ENCODE data around the gene SNORC.

Gene SNORC

GRCh38 chr2:232859385-232859916, 10.6 kb upstream of the SNORC start:
- 0 out of 2 replicates have a peak, but pooled peaks cover 4% of the 10 kb centered on the region for H3K36me3 ChIP-seq (ENCODE audit: low read length)
- H3K27ac ChIP-seq (ENCODE audit: low read depth, low read length) = no peak overlapping the region
- H3K4me2 ChIP-seq (ENCODE audit: low read depth, low read length, poor library complexity, severe bottlenecking) = no peak overlapping the region
- TF ChIP-seq CTCF (IDR thresholded peaks at IDR 0.05; ENCODE audit: insufficient read depth, low read length, poor library complexity, severe bottlenecking) = no peak
- no peaks in the 10 kb centered on the region for H3K79me2 ChIP-seq (ENCODE audit: insufficient read depth, low read length)
- H3K9me3 ChIP-seq (ENCODE audit: insufficient read depth, low read length) = no peaks in the 10 kb centered on the region
- H3K9me2 ChIP-seq (replicated peaks; ENCODE audit: insufficient read depth, low read length) = no peaks in the 10 kb centered on the region
- H3F3A ChIP-seq (ENCODE audit: insufficient read depth) = no peaks in the 10 kb centered on the region
- H3K4me3 ChIP-seq (ENCODE audit: insufficient read depth, low read length, poor library complexity, severe bottlenecking) = no peak overlapping the region
- H3K9ac ChIP-seq (ENCODE audit: low read length) = no peak overlapping the region
- H3K27me3 ChIP-seq (ENCODE audit: low read length) = no peaks in the 10 kb centered on the region
- H4K20me1 ChIP-seq (ENCODE audit: low read depth, low read length) = no peaks in the 10 kb centered on the region
- no peak overlapping the region for H2AFZ ChIP-seq (ENCODE audit: low read depth, low read length, severe bottlenecking)

GRCh38 chr2:232860593-232861241, 9.3 kb upstream of the SNORC start:
- Histone ChIP-seq H3K9me3 (ENCODE audit: insufficient read depth, low read length) (no peaks in the 10 kb centered on the region), H3K4me2 (ENCODE audit: low read depth, low read length, poor library complexity, severe bottlenecking) (no peak overlapping the region), H3K27me3 (ENCODE audit: low read length) (no peaks in the 10 kb centered on the region), H3K4me3 (ENCODE audit: insufficient read depth, low read length, poor library complexity, severe bottlenecking) (no peak overlapping the region), H3K9ac (ENCODE audit: low read length) (no peak overlapping the region), H2AFZ (ENCODE audit: low read depth, low read length, severe bottlenecking) (no peak overlapping the region), H3K9me2 (replicated peaks; ENCODE audit: insufficient read depth, low read length) (no peaks in the 10 kb centered on the region), H4K20me1 (ENCODE audit: low read depth, low read length) (no peaks in the 10 kb centered on the region), H3F3A (ENCODE audit: insufficient read depth) (no peaks in the 10 kb centered on the region), H3K27ac (ENCODE audit: low read depth, low read length) (no peak overlapping the region), H3K36me3 (ENCODE audit: low read length) (0 out of 2 replicates have a peak, but pooled peaks cover 4% of the 10 kb centered on the region), H3K79me2 (ENCODE audit: insufficient read depth, low read length) (no peaks in the 10 kb centered on the region)
- TF ChIP-seq EZH2phosphoT487 (conservative IDR thresholded peaks at IDR 0.05; ENCODE audit: low read length) (no peak), CTCF (IDR thresholded peaks at IDR 0.05; ENCODE audit: insufficient read depth, low read length, poor library complexity, severe bottlenecking) (no peak)

- Histone ChIP-seq H2AFZ (ENCODE audit: low read depth, low read length, severe bottlenecking) (no peak overlapping the region), H3K4me3 (ENCODE audit: insufficient read depth, low read length, poor library complexity, severe bottlenecking) (no peak overlapping the region), H4K20me1 (ENCODE audit: low read depth, low read length) (no peaks in the 10 kb centered on the region; the same call in 1 of the 2 replicates)
Measured at GRCh38 chr2:232861353-232861752, 8.7 kb upstream of the SNORC start.

More at GRCh38 chr2:232861353-232861752, 8.7 kb upstream of the SNORC start:
- H3K9ac ChIP-seq (ENCODE audit: low read length) = no peak overlapping the region
- H3K27me3 ChIP-seq (ENCODE audit: low read length) = no peaks in the 10 kb centered on the region
- no peak overlapping the region for H3K4me2 ChIP-seq (ENCODE audit: low read depth, low read length, poor library complexity, severe bottlenecking)
- no peaks in the 10 kb centered on the region for H3F3A ChIP-seq (ENCODE audit: insufficient read depth)
- no peaks in the 10 kb centered on the region for H3K9me3 ChIP-seq (ENCODE audit: insufficient read depth, low read length)
- 0 out of 2 replicates have a peak, but pooled peaks cover 4% of the 10 kb centered on the region for H3K36me3 ChIP-seq (ENCODE audit: low read length)
- H3K79me2 ChIP-seq (ENCODE audit: insufficient read depth, low read length) = no peaks in the 10 kb centered on the region
- no peak overlapping the region for H3K27ac ChIP-seq (ENCODE audit: low read depth, low read length)
- no peaks in the 10 kb centered on the region for H3K9me2 ChIP-seq (replicated peaks; ENCODE audit: insufficient read depth, low read length)
- no peak for TF ChIP-seq CTCF (IDR thresholded peaks at IDR 0.05; ENCODE audit: insufficient read depth, low read length, poor library complexity, severe bottlenecking)

All from SU-DHL-6 (cell line).